KMS-11 (cell line): ENCODE results near the gene EPAS1.

Source experiments
- H2AFZ ChIP-seq: fragments of 200-600 bp; sonication (generic); 2 replicates; pipeline ENCODE4 v1.6.1; 2016; ENCODE audit warnings: antibody characterized with exemption, mixed run types, low read depth
- H3K27ac ChIP-seq: fragments of 200-600 bp; sonication (generic); 2 replicates; pipeline ENCODE4 v1.6.1; 2016; ENCODE audit warnings: mild to moderate bottlenecking, mixed run types
- H3K27me3 ChIP-seq: fragments of 200-600 bp; sonication (generic); 2 replicates; pipeline ENCODE4 v1.6.1; 2017; ENCODE audit warnings: mild to moderate bottlenecking, low read depth, mixed run types, moderate library complexity; ENCODE audit not compliant: insufficient read depth
- H3K36me3 ChIP-seq: fragments of 200-600 bp; sonication (generic); 2 replicates; pipeline ENCODE4 v1.6.1; 2017; ENCODE audit warnings: mild to moderate bottlenecking, mixed run types; ENCODE audit not compliant: insufficient read depth
- H3K4me1 ChIP-seq: fragments of 200-600 bp; sonication (generic); 2 replicates; pipeline ENCODE4 v1.6.1; 2016; ENCODE audit warnings: mild to moderate bottlenecking, low read depth, mixed run types; ENCODE audit not compliant: poor library complexity, severe bottlenecking
- H3K4me2 ChIP-seq: fragments of 200-600 bp; sonication (generic); 2 replicates; pipeline ENCODE4 v1.7.0; 2016; ENCODE audit warnings: mild to moderate bottlenecking, mixed run types
- H3K4me3 ChIP-seq: fragments of 200-600 bp; sonication (generic); IDR thresholded peaks from 2 replicates; pipeline ENCODE4 v1.6.1; 2017; ENCODE audit warnings: low read depth, low read length, mixed read lengths; ENCODE audit not compliant: insufficient read depth
- H3K79me2 ChIP-seq: fragments of 200-600 bp; sonication (generic); 2 replicates; pipeline ENCODE4 v1.6.1; 2016; ENCODE audit warnings: low read depth, mixed run types; ENCODE audit not compliant: insufficient read depth
- H3K9ac ChIP-seq: fragments of 200-600 bp; sonication (generic); 2 replicates; pipeline ENCODE4 v1.6.1; 2016; ENCODE audit warnings: mild to moderate bottlenecking, mixed run types
- H4K20me1 ChIP-seq: fragments of 200-600 bp; sonication (generic); 2 replicates; pipeline ENCODE4 v1.6.1; 2016; ENCODE audit warnings: mild to moderate bottlenecking, mixed run types; ENCODE audit not compliant: insufficient read depth
- TF ChIP-seq, protein P1 (sequence below): fragments of 200-600 bp; sonication (generic); conservative IDR thresholded peaks from 2 replicates; pipeline ENCODE4 v1.6.1; 2017; ENCODE audit warnings: low read depth, mild to moderate bottlenecking, antibody characterized with exemption, low read length, moderate library complexity, mixed read lengths

Gene EPAS1

DNA sequence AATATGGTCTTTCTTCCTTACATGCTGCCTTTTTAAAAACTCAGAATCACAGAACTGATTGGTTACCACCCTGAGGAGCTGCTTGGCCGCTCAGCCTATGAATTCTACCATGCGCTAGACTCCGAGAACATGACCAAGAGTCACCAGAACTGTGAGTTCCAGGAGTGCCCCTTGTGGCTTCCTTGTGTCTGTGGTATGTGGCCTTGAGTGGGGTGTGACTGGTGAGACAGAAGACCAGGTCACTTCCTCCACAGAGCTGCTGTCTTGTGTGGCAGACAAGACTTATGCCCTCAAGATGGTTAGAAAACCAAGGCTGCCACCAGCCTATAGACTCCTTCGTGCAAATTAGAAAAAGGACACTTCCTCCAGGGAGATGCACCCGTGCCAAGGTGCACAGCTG is 72.6 kb downstream of the EPAS1 start:
- H3K9ac ChIP-seq = no peak overlapping the region
- H3K4me3 ChIP-seq = no peak overlapping the region
- H3K79me2 ChIP-seq = no peaks in the 10 kb centered on the region
- no peaks in the 10 kb centered on the region for H3K27me3 ChIP-seq
- no peak overlapping the region for H3K4me2 ChIP-seq
- no peaks in the 10 kb centered on the region for H4K20me1 ChIP-seq
- H3K36me3 ChIP-seq = no peaks in the 10 kb centered on the region
- H3K27ac ChIP-seq = no peak overlapping the region
- no peaks in the 10 kb centered on the region for H3K4me1 ChIP-seq
- no peak overlapping the region for H2AFZ ChIP-seq
- TF ChIP-seq, protein P1, sequence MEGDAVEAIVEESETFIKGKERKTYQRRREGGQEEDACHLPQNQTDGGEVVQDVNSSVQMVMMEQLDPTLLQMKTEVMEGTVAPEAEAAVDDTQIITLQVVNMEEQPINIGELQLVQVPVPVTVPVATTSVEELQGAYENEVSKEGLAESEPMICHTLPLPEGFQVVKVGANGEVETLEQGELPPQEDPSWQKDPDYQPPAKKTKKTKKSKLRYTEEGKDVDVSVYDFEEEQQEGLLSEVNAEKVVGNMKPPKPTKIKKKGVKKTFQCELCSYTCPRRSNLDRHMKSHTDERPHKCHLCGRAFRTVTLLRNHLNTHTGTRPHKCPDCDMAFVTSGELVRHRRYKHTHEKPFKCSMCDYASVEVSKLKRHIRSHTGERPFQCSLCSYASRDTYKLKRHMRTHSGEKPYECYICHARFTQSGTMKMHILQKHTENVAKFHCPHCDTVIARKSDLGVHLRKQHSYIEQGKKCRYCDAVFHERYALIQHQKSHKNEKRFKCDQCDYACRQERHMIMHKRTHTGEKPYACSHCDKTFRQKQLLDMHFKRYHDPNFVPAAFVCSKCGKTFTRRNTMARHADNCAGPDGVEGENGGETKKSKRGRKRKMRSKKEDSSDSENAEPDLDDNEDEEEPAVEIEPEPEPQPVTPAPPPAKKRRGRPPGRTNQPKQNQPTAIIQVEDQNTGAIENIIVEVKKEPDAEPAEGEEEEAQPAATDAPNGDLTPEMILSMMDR = no peak

DNA sequence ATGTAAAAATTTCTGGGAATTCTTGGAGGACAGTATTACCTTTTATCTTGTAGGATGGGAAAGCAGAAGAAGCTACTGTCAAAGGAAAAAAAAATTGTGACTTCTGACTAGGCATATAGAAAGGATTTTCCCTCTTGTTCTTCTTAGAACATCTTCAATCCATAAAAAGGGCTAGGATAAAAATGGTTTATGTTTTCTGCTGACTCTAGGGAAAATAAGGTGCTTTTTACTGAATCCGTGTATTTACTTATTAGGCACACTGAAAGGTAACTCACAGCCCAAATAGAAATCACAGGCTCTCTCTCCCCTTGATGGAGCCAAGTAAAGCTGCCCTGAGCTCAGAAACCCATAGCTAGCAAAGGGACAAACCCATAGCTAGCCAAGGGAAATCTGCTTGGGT is 74.6 kb downstream of the EPAS1 start:
- Histone ChIP-seq H4K20me1 (no peaks in the 10 kb centered on the region), H3K27me3 (no peaks in the 10 kb centered on the region), H3K36me3 (no peaks in the 10 kb centered on the region), H3K79me2 (no peaks in the 10 kb centered on the region), H3K4me3 (no peak overlapping the region), H3K4me1 (no peaks in the 10 kb centered on the region), H3K4me2 (no peak overlapping the region), H3K27ac (no peak overlapping the region), H3K9ac (no peak overlapping the region), H2AFZ (no peak overlapping the region)
- TF ChIP-seq, protein P1 = no peak

DNA sequence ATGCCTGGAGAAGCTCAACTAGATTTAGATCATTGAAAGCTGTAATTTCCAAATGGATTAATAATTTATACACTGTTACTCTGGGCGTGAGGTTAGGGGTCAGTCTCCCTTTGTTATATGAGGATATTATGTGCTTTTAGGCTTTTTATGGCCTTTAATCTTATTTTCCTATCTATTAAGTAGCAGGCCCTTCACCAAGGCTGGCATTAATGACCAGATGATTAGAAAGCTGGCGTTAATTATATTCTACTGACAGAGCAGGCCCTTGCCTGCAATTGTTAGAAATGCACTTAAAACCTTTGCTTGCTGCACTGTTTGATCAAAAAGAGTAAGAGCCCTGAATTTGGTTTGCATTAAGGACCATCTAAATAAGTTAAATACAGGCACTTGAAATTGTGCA is 75.3 kb downstream of the EPAS1 start:
- no peak overlapping the region for H2AFZ ChIP-seq
- no peaks in the 10 kb centered on the region for H3K4me1 ChIP-seq
- H3K4me3 ChIP-seq = no peak overlapping the region
- H3K4me2 ChIP-seq = no peak overlapping the region
- no peaks in the 10 kb centered on the region for H3K36me3 ChIP-seq
- no peak overlapping the region for H3K27ac ChIP-seq
- TF ChIP-seq, protein P1 = no peak
- no peaks in the 10 kb centered on the region for H3K27me3 ChIP-seq
- H3K9ac ChIP-seq = no peak overlapping the region
- H4K20me1 ChIP-seq = no peaks in the 10 kb centered on the region
- H3K79me2 ChIP-seq = no peaks in the 10 kb centered on the region

DNA sequence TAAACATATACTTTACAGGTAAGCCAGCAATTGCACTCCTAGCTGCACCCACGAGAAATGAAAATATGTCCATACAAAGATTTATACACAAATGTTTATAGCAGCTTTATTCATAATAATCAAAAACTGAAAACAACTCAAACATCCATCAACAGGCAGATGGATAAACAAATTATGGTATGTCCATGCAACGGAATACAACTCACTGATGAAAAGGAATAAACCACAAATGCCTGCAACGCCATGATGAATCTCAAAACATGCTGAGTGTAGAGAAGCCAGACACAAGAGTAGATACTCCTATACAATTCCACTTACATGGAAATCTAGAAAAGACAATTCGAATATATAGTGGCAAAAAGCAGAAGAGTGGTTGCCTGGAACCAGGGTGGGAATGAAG is 76.0 kb downstream of the EPAS1 start:
- Histone ChIP-seq H4K20me1 (no peaks in the 10 kb centered on the region), H3K79me2 (no peaks in the 10 kb centered on the region), H3K9ac (no peak overlapping the region), H3K4me1 (no peaks in the 10 kb centered on the region), H3K4me3 (no peak overlapping the region), H2AFZ (no peak overlapping the region), H3K27me3 (no peaks in the 10 kb centered on the region), H3K27ac (no peak overlapping the region), H3K36me3 (no peaks in the 10 kb centered on the region), H3K4me2 (no peak overlapping the region)
- TF ChIP-seq, protein P1 = no peak
